SK-N-SH treated with all-trans-retinoic acid at 6 μM for 48 hours (cell line): Measurements from ENCODE around the gene ELK1.

Experiments
- ATAC-seq: fragments of 200-7000 bp; cut with Tn5 transposase; 3 replicates; pipeline ENCODE4 v1.9.1; 2020; ENCODE audit warnings: mild to moderate bottlenecking, moderate library complexity
- ARNTL ChIP-seq: fragments of 450-650 bp; formaldehyde crosslinking; IDR thresholded peaks from 2 replicates; pipeline ENCODE4 v1.5.0; 2020; ENCODE audit warnings: low read depth, mild to moderate bottlenecking, moderate library complexity, borderline replicate concordance
- BACH2 ChIP-seq: fragments of 250-450 bp; sonication (Bioruptor Pico); IDR thresholded peaks from 2 replicates; pipeline ENCODE4 v1.9.0; 2021; ENCODE audit warnings: mild to moderate bottlenecking, borderline replicate concordance
- CREB5 ChIP-seq: fragments of 250-450 bp; sonication (Bioruptor Pico); IDR thresholded peaks from 2 replicates; pipeline ENCODE4 v1.5.1; 2020; ENCODE audit warnings: low read depth, mild to moderate bottlenecking, moderate library complexity
- CSDC2 ChIP-seq: fragments of 250-450 bp; sonication (Bioruptor Pico); IDR thresholded peaks from 2 replicates; pipeline ENCODE4 v1.5.0; 2020; ENCODE audit warnings: mild to moderate bottlenecking, moderate library complexity
- CSRNP3 ChIP-seq: fragments of 250-450 bp; sonication (Bioruptor Pico); IDR thresholded peaks from 2 replicates; pipeline ENCODE4 v1.5.1; 2021; ENCODE audit warnings: mild to moderate bottlenecking, moderate library complexity
- ESRRG ChIP-seq: fragments of 250-450 bp; sonication (Bioruptor Pico); IDR thresholded peaks from 2 replicates; pipeline ENCODE4 v1.6.1; 2021; ENCODE audit warnings: mild to moderate bottlenecking
- GLIS3 ChIP-seq: fragments of 250-450 bp; sonication (Bioruptor Pico); IDR thresholded peaks from 2 replicates; pipeline ENCODE4 v1.5.0; 2020; ENCODE audit warnings: mild to moderate bottlenecking, moderate library complexity
- ISL1 ChIP-seq: fragments of 250-450 bp; sonication (Bioruptor Pico); IDR thresholded peaks from 2 replicates; pipeline ENCODE4 v2.1.2; 2022; ENCODE audit warnings: mild to moderate bottlenecking, moderate library complexity
- OSR1 ChIP-seq: fragments of 250-450 bp; sonication (Bioruptor Pico); IDR thresholded peaks from 2 replicates; pipeline ENCODE4 v1.8.0; 2022; ENCODE audit warnings: moderate library complexity, mild to moderate bottlenecking, inconsistent platforms
- PATZ1 ChIP-seq: fragments of 250-450 bp; sonication (Bioruptor Pico); IDR thresholded peaks from 2 replicates; pipeline ENCODE4 v1.8.0; 2020; ENCODE audit warnings: mild to moderate bottlenecking, moderate library complexity, borderline replicate concordance
- POU6F1 ChIP-seq: fragments of 250-450 bp; sonication (Bioruptor Pico); IDR thresholded peaks from 2 replicates; pipeline ENCODE4 v1.8.0; 2021; ENCODE audit warnings: low read depth, mild to moderate bottlenecking, moderate library complexity, borderline replicate concordance
- PPARA ChIP-seq: fragments of 250-450 bp; sonication (Bioruptor Pico); IDR thresholded peaks from 2 replicates; pipeline ENCODE4 v1.5.0; 2020; ENCODE audit warnings: mild to moderate bottlenecking, borderline replicate concordance
- RARB ChIP-seq: fragments of 250-450 bp; sonication (Bioruptor Pico); IDR thresholded peaks from 2 replicates; pipeline ENCODE4 v1.8.0; 2021; ENCODE audit warnings: mild to moderate bottlenecking, moderate library complexity
- SNAI2 ChIP-seq: fragments of 250-450 bp; sonication (Bioruptor Pico); IDR thresholded peaks from 2 replicates; pipeline ENCODE4 v1.5.0; 2020; ENCODE audit warnings: mild to moderate bottlenecking, moderate library complexity
- TOX ChIP-seq: fragments of 250-450 bp; sonication (Bioruptor Pico); IDR thresholded peaks from 2 replicates; pipeline ENCODE4 v1.8.0; 2021; ENCODE audit warnings: mild to moderate bottlenecking, moderate library complexity, borderline replicate concordance
- TSHZ2 ChIP-seq: fragments of 250-450 bp; sonication (Bioruptor Pico); IDR thresholded peaks from 2 replicates; pipeline ENCODE4 v1.5.0; 2020; ENCODE audit warnings: mild to moderate bottlenecking, moderate library complexity
- ZC3H10 ChIP-seq: fragments of 250-450 bp; sonication (Bioruptor Pico); IDR thresholded peaks from 2 replicates; pipeline ENCODE4 v1.5.1; 2021; ENCODE audit warnings: mild to moderate bottlenecking, moderate library complexity
- ZFP3 ChIP-seq: fragments of 250-450 bp; sonication (Bioruptor Pico); IDR thresholded peaks from 2 replicates; pipeline ENCODE4 v1.5.0; 2020; ENCODE audit warnings: mild to moderate bottlenecking, moderate library complexity
- ZFP30 ChIP-seq: fragments of 450-650 bp; formaldehyde crosslinking; IDR thresholded peaks from 2 replicates; pipeline ENCODE4 v1.5.0; 2022; ENCODE audit warnings: mild to moderate bottlenecking, moderate library complexity
- ZNF565 ChIP-seq: fragments of 450-650 bp; formaldehyde crosslinking; conservative IDR thresholded peaks from 2 replicates; pipeline ENCODE4 v1.5.0; 2020; ENCODE audit warnings: low read depth, mild to moderate bottlenecking, moderate library complexity
- ZNF8 ChIP-seq: fragments of 450-650 bp; formaldehyde crosslinking; IDR thresholded peaks from 2 replicates; pipeline ENCODE4 v1.5.0; 2020; ENCODE audit warnings: mild to moderate bottlenecking, moderate library complexity

The ELK1 gene

GRCh38 chrX:47596256-47596655, 54.1 kb downstream of the ELK1 start:
- TF ChIP-seq CSDC2 (CRISPR knock-in tag): no peak
- no peak for TF ChIP-seq OSR1 (CRISPR knock-in tag)
- TF ChIP-seq ZNF8 (CRISPR knock-in tag): no peak
- TF ChIP-seq CSRNP3: no peak
- TF ChIP-seq POU6F1 (CRISPR knock-in tag): no peak
- TF ChIP-seq ESRRG (CRISPR knock-in tag): no peak
- no peak for TF ChIP-seq ZFP3 (CRISPR knock-in tag)
- TF ChIP-seq CREB5 (CRISPR knock-in tag): no peak
- ATAC-seq: no peak

- ATAC-seq: no peak
- no peak for TF ChIP-seq POU6F1 (CRISPR knock-in tag)
- TF ChIP-seq CSDC2 (CRISPR knock-in tag): no peak
- no peak for TF ChIP-seq TSHZ2 (CRISPR knock-in tag)
- no peak for TF ChIP-seq ZNF565 (CRISPR knock-in tag)
- no peak for TF ChIP-seq ARNTL (CRISPR knock-in tag)
- no peak for TF ChIP-seq TOX (CRISPR knock-in tag)
- no peak for TF ChIP-seq ZFP3 (CRISPR knock-in tag)
- no peak for TF ChIP-seq RARB (CRISPR knock-in tag)
These were observed 54.6 kb downstream of the ELK1 start for GRCh38 chrX:47595716-47596251.

GRCh38 chrX:47593522-47593921, 56.8 kb downstream of the ELK1 start:
- no peak for ATAC-seq
- TF ChIP-seq GLIS3 (CRISPR knock-in tag) (no peak), ZNF8 (CRISPR knock-in tag) (no peak), PPARA (CRISPR knock-in tag) (no peak), OSR1 (CRISPR knock-in tag) (no peak), BACH2 (CRISPR knock-in tag) (no peak), TSHZ2 (CRISPR knock-in tag) (no peak), ISL1 (no peak), ARNTL (CRISPR knock-in tag) (no peak), ESRRG (CRISPR knock-in tag) (no peak), CSRNP3 (no peak), TOX (CRISPR knock-in tag) (no peak), ZNF565 (CRISPR knock-in tag) (no peak), RARB (CRISPR knock-in tag) (no peak), SNAI2 (CRISPR knock-in tag) (no peak), PATZ1 (CRISPR knock-in tag) (no peak), ZFP30 (CRISPR knock-in tag) (no peak), ZC3H10 (no peak)
